Measurements from ENCODE around the gene HES6. TPM values are rescaled to one million over a fixed set of nuclear protein-coding genes. Genes with fewer than 3 reads are reported as not detected.

The HES6 gene
- total and polyA plus RNA-seq, 8 donors: 4.9 to 22.7 (median 16.0) TPM

GRCh38 chr2:238233625-238234024 is 6.2 kb downstream of the HES6 start:
- ATAC-seq: no peak
- intact Hi-C loops (cut with DNase I): no loop called here
- no peaks in the 10 kb centered on the region for H3K27me3 ChIP-seq
- H3K27ac ChIP-seq: no peak overlapping the region
- TF ChIP-seq CTCF (IDR thresholded peaks at IDR 0.05): no peak
- no peak overlapping the region for H3K4me3 ChIP-seq
- H3K4me1 ChIP-seq: peaks cover 0 to 5% (median 0%) of the 10 kb centered on the region in 3 donors
- DNase-seq: no peak
- H3K36me3 ChIP-seq: no peaks in the 10 kb centered on the region
- no peak for FAIRE-seq
- 73 to 82% methylated on average over 12 of the region's 12 CpGs for WGBS, 2 donors
- H3K9me3 ChIP-seq: no peaks in the 10 kb centered on the region

- Histone ChIP-seq H3K4me1 (peaks cover 0 to 9% (median 0%) of the 10 kb centered on the region in 3 donors), H3K4me3 (peak overlapping the region in 1 of 4 donors; percentile 42), H3K27me3 (no peaks in the 10 kb centered on the region), H3K9me3 (no peaks in the 10 kb centered on the region), H3K36me3 (no peaks in the 10 kb centered on the region), H3K27ac (no peak overlapping the region)
- intact Hi-C loops (cut with DNase I): no loop called here
- ATAC-seq (no peak), DNase-seq (no peak), FAIRE-seq (no peak)
- WGBS, 2 donors: 52 to 68% methylated on average over 21 of the region's 21 CpGs
- no peak for TF ChIP-seq CTCF (IDR thresholded peaks at IDR 0.05)
These were observed 8.0 kb downstream of the HES6 start for GRCh38 chr2:238231809-238232208.

GRCh38 chr2:238231251-238231793 is 8.5 kb downstream of the HES6 start:
- Histone ChIP-seq H3K36me3 (no peaks in the 10 kb centered on the region), H3K4me3 (peak overlapping the region; percentile 16 to 66 (median 46)), H3K4me1 (peaks cover 0 to 9% (median 0%) of the 10 kb centered on the region in 3 donors), H3K27ac (peak overlapping the region in 2 of 4 donors; percentile 24 to 63), H3K27me3 (no peaks in the 10 kb centered on the region), H3K9me3 (no peaks in the 10 kb centered on the region)
- FAIRE-seq: no peak
- TF ChIP-seq CTCF (IDR thresholded peaks at IDR 0.05): no peak
- DNase-seq: peak; percentile 45 to 90 (median 84)
- ATAC-seq: peak; percentile 82 to 92 (median 86)
- intact Hi-C loops (cut with DNase I): no loop called here
- 4 to 33% methylated on average over 46 of the region's 46 CpGs for WGBS, 2 donors

- intact Hi-C loops (cut with DNase I): no loop called here
- H3K4me3 ChIP-seq: peak overlapping the region; percentile 16 to 66 (median 46)
- no peak for TF ChIP-seq CTCF (IDR thresholded peaks at IDR 0.05)
- peaks cover 0 to 9% (median 0%) of the 10 kb centered on the region in 3 donors for H3K4me1 ChIP-seq
- peak overlapping the region in 2 of 4 donors; percentile 24 to 63 for H3K27ac ChIP-seq
- ATAC-seq (peak; percentile 9 to 65 (median 36)), FAIRE-seq (no peak), DNase-seq (peak in 1 of 6 donors; percentile 64)
- no peaks in the 10 kb centered on the region for H3K9me3 ChIP-seq
- H3K27me3 ChIP-seq: no peaks in the 10 kb centered on the region
- no peaks in the 10 kb centered on the region for H3K36me3 ChIP-seq
- WGBS, 2 donors: 39 to 55% methylated on average over 5 of the region's 5 CpGs
These were observed 9.1 kb downstream of the HES6 start for GRCh38 chr2:238230699-238231098.

- FAIRE-seq (peak; percentile 9), ATAC-seq (peak in 3 of 4 donors; percentile 6 to 43 (median 10)), DNase-seq (peak in 1 of 6 donors; percentile 20)
- intact Hi-C loops (cut with DNase I): no loop called here
- no peaks in the 10 kb centered on the region for H3K9me3 ChIP-seq
- no peaks in the 10 kb centered on the region for H3K27me3 ChIP-seq
- H3K27ac ChIP-seq: peak overlapping the region in 1 of 4 donors; percentile 10
- no peak for TF ChIP-seq CTCF (IDR thresholded peaks at IDR 0.05)
- no peak overlapping the region for H3K4me3 ChIP-seq
- H3K36me3 ChIP-seq: no peaks in the 10 kb centered on the region
- peaks cover 0 to 9% (median 0%) of the 10 kb centered on the region in 3 donors for H3K4me1 ChIP-seq
- 33 to 37% methylated on average over 4 of the region's 4 CpGs for WGBS, 2 donors
These were observed 11.1 kb downstream of the HES6 start for GRCh38 chr2:238228700-238229099.
